Measurements from ENCODE around the gene MEIKIN.

MEIKIN gene

DNA sequence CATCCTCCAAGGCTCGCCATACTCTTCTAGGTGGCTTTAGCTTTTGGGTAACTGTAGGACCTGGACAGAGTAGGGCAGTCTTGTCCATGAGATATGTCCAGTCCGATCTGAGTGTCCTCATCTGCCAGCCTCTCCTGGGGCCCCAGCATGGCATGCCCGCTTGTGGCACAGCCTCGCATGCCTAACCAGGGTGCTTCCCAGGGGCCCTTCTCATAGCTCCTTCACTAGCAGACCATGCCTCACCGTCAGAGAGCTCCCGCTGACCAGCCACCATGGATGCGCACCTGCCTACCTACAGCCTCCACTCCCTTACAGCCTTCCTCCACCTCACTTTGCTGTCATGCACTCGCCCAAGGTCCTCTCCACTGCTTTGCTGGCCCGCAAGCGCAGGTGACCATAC lies 88.1 kb downstream of the MEIKIN start:
- Histone ChIP-seq H3K4me2 (ENCODE audit: low read length) (no peak overlapping the region), H3K4me3 (ENCODE audit: low read depth, low read length) (no peak overlapping the region), H3K27me3 (ENCODE audit: control insufficient read depth, insufficient read depth, low read length) (no peaks in the 10 kb centered on the region), H3K9me3 (ENCODE audit: control insufficient read depth, low read length) (no peaks in the 10 kb centered on the region), H3K4me1 (no peaks in the 10 kb centered on the region), H3K36me3 (ENCODE audit: control insufficient read depth, insufficient read depth, low read length) (no peaks in the 10 kb centered on the region), H2AFZ (no peak overlapping the region), H3K27ac (no peak overlapping the region), H3K79me2 (no peaks in the 10 kb centered on the region), H3K9ac (no peak overlapping the region)
- TF ChIP-seq, protein P1, sequence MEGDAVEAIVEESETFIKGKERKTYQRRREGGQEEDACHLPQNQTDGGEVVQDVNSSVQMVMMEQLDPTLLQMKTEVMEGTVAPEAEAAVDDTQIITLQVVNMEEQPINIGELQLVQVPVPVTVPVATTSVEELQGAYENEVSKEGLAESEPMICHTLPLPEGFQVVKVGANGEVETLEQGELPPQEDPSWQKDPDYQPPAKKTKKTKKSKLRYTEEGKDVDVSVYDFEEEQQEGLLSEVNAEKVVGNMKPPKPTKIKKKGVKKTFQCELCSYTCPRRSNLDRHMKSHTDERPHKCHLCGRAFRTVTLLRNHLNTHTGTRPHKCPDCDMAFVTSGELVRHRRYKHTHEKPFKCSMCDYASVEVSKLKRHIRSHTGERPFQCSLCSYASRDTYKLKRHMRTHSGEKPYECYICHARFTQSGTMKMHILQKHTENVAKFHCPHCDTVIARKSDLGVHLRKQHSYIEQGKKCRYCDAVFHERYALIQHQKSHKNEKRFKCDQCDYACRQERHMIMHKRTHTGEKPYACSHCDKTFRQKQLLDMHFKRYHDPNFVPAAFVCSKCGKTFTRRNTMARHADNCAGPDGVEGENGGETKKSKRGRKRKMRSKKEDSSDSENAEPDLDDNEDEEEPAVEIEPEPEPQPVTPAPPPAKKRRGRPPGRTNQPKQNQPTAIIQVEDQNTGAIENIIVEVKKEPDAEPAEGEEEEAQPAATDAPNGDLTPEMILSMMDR (IDR thresholded peaks at IDR 0.05) = no peak

DNA sequence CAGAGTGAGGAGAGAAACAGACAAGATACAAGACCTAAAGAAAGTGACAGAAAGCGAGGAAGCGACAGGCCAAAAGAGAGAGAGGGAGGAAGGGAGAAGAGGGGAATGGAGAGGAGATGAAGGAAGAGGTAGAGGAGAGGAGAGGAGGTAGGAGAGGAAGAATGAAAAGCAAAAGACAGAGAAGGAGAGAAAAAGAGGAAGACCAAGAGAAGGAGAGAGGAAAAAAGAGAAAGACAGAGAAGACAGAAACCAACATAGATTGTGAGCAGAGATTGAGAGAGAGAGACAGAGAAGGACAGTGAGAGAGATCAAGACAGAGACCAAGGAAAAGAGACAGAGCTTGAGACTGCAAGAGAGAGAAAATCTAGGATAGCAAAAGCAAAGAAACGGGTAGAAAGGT lies 90.0 kb downstream of the MEIKIN start:
- Histone ChIP-seq H3K9me3 (ENCODE audit: control insufficient read depth, low read length) (no peaks in the 10 kb centered on the region), H3K36me3 (ENCODE audit: control insufficient read depth, insufficient read depth, low read length) (no peaks in the 10 kb centered on the region), H3K27me3 (ENCODE audit: control insufficient read depth, insufficient read depth, low read length) (no peaks in the 10 kb centered on the region), H3K27ac (no peak overlapping the region), H3K4me3 (ENCODE audit: low read depth, low read length) (no peak overlapping the region), H3K4me1 (no peaks in the 10 kb centered on the region), H2AFZ (no peak overlapping the region), H3K4me2 (ENCODE audit: low read length) (no peak overlapping the region), H3K9ac (no peak overlapping the region), H3K79me2 (no peaks in the 10 kb centered on the region)
- TF ChIP-seq, protein P1 (IDR thresholded peaks at IDR 0.05) = no peak

DNA sequence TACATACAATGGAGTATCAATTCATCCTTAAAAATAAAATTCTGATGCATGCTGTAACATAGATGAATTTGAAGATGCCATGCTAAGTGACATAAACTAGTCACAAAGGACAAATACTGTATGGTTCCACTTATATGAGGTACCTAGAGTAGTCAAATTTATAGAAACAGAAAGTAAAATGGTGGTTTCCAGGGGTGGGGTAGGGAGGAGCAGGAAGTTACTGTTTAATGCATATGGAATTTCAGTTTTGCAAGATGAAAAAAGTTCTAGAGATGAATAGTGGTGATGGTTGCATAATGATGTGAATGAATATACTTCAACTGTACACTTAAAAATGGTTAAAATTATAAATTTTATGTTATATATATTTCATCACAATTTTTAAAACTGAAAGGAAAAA lies 91.3 kb downstream of the MEIKIN start:
- TF ChIP-seq, protein P1 (IDR thresholded peaks at IDR 0.05) = no peak
- Histone ChIP-seq H3K4me2 (ENCODE audit: low read length) (no peak overlapping the region), H3K4me1 (no peaks in the 10 kb centered on the region), H3K36me3 (ENCODE audit: control insufficient read depth, insufficient read depth, low read length) (no peaks in the 10 kb centered on the region), H3K9ac (no peak overlapping the region), H3K9me3 (ENCODE audit: control insufficient read depth, low read length) (no peaks in the 10 kb centered on the region), H3K79me2 (no peaks in the 10 kb centered on the region), H3K4me3 (ENCODE audit: low read depth, low read length) (no peak overlapping the region), H3K27ac (no peak overlapping the region), H2AFZ (no peak overlapping the region), H3K27me3 (ENCODE audit: control insufficient read depth, insufficient read depth, low read length) (no peaks in the 10 kb centered on the region)

DNA sequence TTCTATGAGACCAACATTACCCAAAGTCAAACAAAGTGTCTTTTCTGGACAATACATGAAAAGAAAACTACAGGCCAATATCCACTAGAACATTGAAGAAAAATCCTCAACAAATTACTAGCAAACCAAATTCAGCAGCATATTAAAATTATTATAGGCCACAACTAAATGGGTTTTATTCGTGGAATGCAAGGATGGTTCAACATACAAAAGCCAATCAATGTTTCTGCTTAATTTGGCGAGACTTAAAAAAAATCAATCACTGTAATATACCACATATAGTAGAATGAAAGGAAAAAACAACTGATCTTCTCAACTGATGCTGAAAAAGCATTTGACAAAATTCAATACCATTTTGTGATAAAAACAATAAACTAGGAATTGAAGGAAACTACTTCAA lies 96.8 kb downstream of the MEIKIN start:
- TF ChIP-seq, protein P1 (IDR thresholded peaks at IDR 0.05) = no peak
- Histone ChIP-seq H3K36me3 (ENCODE audit: control insufficient read depth, insufficient read depth, low read length) (no peaks in the 10 kb centered on the region), H3K4me3 (ENCODE audit: low read depth, low read length) (no peak overlapping the region), H3K9me3 (ENCODE audit: control insufficient read depth, low read length) (no peaks in the 10 kb centered on the region), H3K4me2 (ENCODE audit: low read length) (no peak overlapping the region), H3K79me2 (no peaks in the 10 kb centered on the region), H3K4me1 (no peaks in the 10 kb centered on the region), H3K9ac (no peak overlapping the region), H2AFZ (no peak overlapping the region), H3K27ac (no peak overlapping the region), H3K27me3 (ENCODE audit: control insufficient read depth, insufficient read depth, low read length) (no peaks in the 10 kb centered on the region)

DNA sequence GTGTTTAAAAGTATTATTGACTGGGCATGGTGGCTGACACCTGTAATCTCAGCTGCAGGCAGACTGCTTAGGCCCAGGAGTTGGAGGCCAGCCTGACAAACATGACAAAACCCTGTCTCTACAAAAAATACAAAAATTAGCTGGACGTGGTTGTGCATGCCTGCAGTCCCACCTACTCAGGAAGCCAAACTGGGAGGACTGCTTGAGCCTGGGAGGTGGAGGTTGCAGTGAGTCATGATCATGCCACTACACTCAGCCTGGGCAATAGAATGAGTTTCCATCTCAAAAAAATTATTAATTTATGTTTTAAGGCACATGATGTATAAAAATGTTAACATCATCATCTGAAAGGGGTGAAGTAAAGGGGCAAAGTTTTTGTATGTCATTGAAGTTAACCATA lies 98.9 kb downstream of the MEIKIN start:
- no peaks in the 10 kb centered on the region for H3K9me3 ChIP-seq (ENCODE audit: control insufficient read depth, low read length)
- no peaks in the 10 kb centered on the region for H3K4me1 ChIP-seq
- H3K4me2 ChIP-seq (ENCODE audit: low read length) = no peak overlapping the region
- H3K79me2 ChIP-seq = no peaks in the 10 kb centered on the region
- TF ChIP-seq, protein P1 (IDR thresholded peaks at IDR 0.05) = no peak
- H3K9ac ChIP-seq = no peak overlapping the region
- H3K4me3 ChIP-seq (ENCODE audit: low read depth, low read length) = no peak overlapping the region
- H3K27ac ChIP-seq = no peak overlapping the region
- no peaks in the 10 kb centered on the region for H3K36me3 ChIP-seq (ENCODE audit: control insufficient read depth, insufficient read depth, low read length)
- no peaks in the 10 kb centered on the region for H3K27me3 ChIP-seq (ENCODE audit: control insufficient read depth, insufficient read depth, low read length)
- H2AFZ ChIP-seq = no peak overlapping the region
